Sigmoid colon (tissue), 7 donors: Measurements from ENCODE around the gene TXNL4B. TPM values are rescaled to one million over a fixed set of nuclear protein-coding genes. Genes with fewer than 3 reads are reported as not detected.
"Not testable (repeated sequence)": the region's sequence is repeated elsewhere in the genome, so short reads cannot be mapped to it uniquely, and the experiment has no call there.

Experiments used
- DNase-seq: peaks from one replicate; pipeline ENCODE4 v3.0.0-alpha.2; 2019
- H3K27ac ChIP-seq, 4 donors: fragments of 200-600 bp; sonication (generic); one replicate each; pipeline ENCODE4 v1.5.1; 2016 to 2019; ENCODE audit warnings: mild to moderate bottlenecking in 1 of 4
- H3K27me3 ChIP-seq, 3 donors: fragments of 200-600 bp; sonication (generic); one replicate each; pipeline ENCODE4 v1.5.1; 2019; ENCODE audit warnings: mild to moderate bottlenecking in 1 of 3
- H3K36me3 ChIP-seq, 4 donors: fragments of 200-600 bp; sonication (generic); one replicate each; pipeline ENCODE4 v1.5.1; 2016 to 2019
- H3K4me1 ChIP-seq, 4 donors: fragments of 200-600 bp; sonication (generic); one replicate each; pipeline ENCODE4 v1.5.1; 2017 to 2019
- H3K4me3 ChIP-seq, 4 donors: fragments of 200-600 bp; sonication (generic); one replicate each; pipeline ENCODE4 v1.5.1; 2017 to 2019; ENCODE audit warnings: mild to moderate bottlenecking in 2 of 4, moderate library complexity in 1 of 4
- H3K9me3 ChIP-seq, 4 donors: fragments of 200-600 bp in 3 of 4; sonication (generic) in 3 of 4; one replicate each; pipeline versions ENCODE4 v1.5.1 to v1.6.1; 2013 to 2019
- EP300 ChIP-seq, 4 donors: sonication (generic); formaldehyde crosslinking; IDR thresholded peaks; one replicate each; pipeline ENCODE4 v1.6.1; 2017; ENCODE audit warnings: antibody characterized with exemption in 4 of 4
- POLR2A ChIP-seq, 2 donors: fragments of 450-650 bp; IDR thresholded peaks; one replicate each; pipeline ENCODE4 v1.6.1; 2016; ENCODE audit warnings: antibody characterized with exemption in 2 of 2, mild to moderate bottlenecking in 2 of 2, moderate library complexity in 2 of 2
- POLR2AphosphoS5 ChIP-seq, 4 donors: sonication (generic); formaldehyde crosslinking; IDR thresholded peaks; one replicate each; pipeline ENCODE4 v1.6.1; 2017; ENCODE audit warnings: antibody characterized with exemption in 4 of 4
- WGBS, 2 donors: extraction: QIAGEN DNeasy Blood & Tissue Kit; methylation state at CpG; one replicate each; pipeline ENCODE4 v1.1.7; 2013; 5-methylcytosine and 5-hydroxymethylcytosine counted together
- intact Hi-C: fragments of 100-400 bp; cut with DNase I; formaldehyde crosslinking; loops from one replicate; pipeline ENCODE4 v1.15.1; 2023
- polyA plus RNA-seq, 3 donors: library from polyadenylated mRNA; stranded (reverse); fragments of 200-250 nt; gene quantifications; one replicate each; pipeline ENCODE4 v1.2.3, GENCODE V29; 2013
- total RNA-seq, 4 donors: library from RNA; depleted of rRNA; stranded (reverse); fragments of >200 nt; gene quantifications; one replicate each; pipeline ENCODE4 v1.1.0, GENCODE V29; 2016
- TF ChIP-seq, protein P1 (sequence below), 4 experiments: fragments of 450-650 bp in 3 of 4; fragments of 200-600 bp in 1 of 4; IDR thresholded peaks; one replicate each; pipeline ENCODE4 v1.5.1; 2016 to 2019; ENCODE audit warnings: antibody characterized with exemption in 4 of 4, mild to moderate bottlenecking in 3 of 4, moderate library complexity in 2 of 4
- donor health status: healthy with polysubstance abuse.
- donor health status: Bipolar disorder and iron deficiency.
- donor health status: healthy.

TXNL4B gene
- total and polyA plus RNA-seq, 7 donors, result 6.0 to 11.8 (median 8.2) TPM

DNA sequence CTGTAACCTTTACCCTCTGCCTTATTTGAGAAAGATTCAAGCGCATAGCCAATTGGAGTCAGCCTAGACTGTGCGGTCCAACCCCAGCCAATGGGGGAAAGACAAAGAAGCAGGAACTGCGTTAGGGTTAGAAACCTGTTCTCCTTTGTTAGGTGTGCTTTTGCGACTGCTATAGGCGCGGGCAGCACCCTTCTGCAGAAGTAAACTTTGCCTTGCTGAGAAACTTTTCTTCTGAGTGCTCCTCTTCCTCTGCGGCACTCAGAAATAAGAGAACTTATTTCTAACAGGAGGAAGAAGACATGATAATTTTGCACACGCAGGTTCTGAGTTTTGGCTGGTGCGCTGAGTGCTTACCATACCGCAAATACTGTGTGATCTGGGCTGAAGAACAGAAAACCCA lies 9.0 kb downstream of the TXNL4B start:
- H3K36me3 ChIP-seq, result peaks cover 0 to 53% (median 15%) of the 10 kb centered on the region in 4 donors
- intact Hi-C loops, result no loop called here
- no peaks in the 10 kb centered on the region for H3K4me1 ChIP-seq
- H3K4me3 ChIP-seq, result no peak overlapping the region
- WGBS, 2 donors, result 98% methylated on average over 10 of the region's 10 CpGs
- H3K27ac ChIP-seq, result no peak overlapping the region
- TF ChIP-seq POLR2AphosphoS5 (IDR thresholded peaks at IDR 0.05), result no peak
- TF ChIP-seq POLR2A (IDR thresholded peaks at IDR 0.05), result no peak
- TF ChIP-seq EP300 (IDR thresholded peaks at IDR 0.05), result no peak
- no peaks in the 10 kb centered on the region for H3K27me3 ChIP-seq
- no peaks in the 10 kb centered on the region for H3K9me3 ChIP-seq
- DNase-seq, result no peak

DNA sequence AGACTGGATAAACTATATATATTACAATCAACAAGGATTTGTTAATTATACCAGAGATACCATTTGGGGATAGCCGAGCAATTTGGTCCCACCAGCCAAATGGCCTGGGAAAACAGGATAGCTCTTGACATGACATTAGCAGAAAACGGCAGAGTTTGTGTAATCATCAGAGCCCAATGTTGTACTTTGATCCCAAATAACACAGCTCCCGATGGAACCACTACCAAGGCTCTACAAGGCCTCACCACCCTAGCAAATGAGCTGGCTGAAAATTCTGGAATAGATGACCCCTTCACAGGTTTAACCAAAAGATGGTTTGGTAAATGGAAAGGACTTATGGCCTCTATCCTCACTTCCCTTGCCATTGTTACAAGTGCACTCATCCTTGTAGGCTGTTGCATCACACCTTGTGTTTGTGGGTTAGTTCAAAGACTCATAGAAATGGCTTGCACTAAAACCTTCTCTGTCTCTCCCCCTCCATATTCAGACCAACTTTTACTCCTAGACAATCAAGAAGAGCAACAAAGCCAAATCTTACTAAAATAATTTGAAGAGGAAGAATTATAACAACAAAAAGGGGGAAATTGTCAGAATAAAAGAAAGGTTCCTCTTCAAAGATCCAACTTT lies 9.5 kb downstream of the TXNL4B start:
- 41 to 54% methylated on average over 3 of the region's 3 CpGs for WGBS, 2 donors
- Histone ChIP-seq H3K4me3 (no peak overlapping the region), H3K27ac (no peak overlapping the region), H3K4me1 (no peaks in the 10 kb centered on the region), H3K36me3 (peaks cover 0 to 47% (median 9%) of the 10 kb centered on the region in 4 donors), H3K9me3 (no peaks in the 10 kb centered on the region), H3K27me3 (no peaks in the 10 kb centered on the region)
- no peak for DNase-seq
- intact Hi-C loops, result no loop called here
- TF ChIP-seq, protein P1, sequence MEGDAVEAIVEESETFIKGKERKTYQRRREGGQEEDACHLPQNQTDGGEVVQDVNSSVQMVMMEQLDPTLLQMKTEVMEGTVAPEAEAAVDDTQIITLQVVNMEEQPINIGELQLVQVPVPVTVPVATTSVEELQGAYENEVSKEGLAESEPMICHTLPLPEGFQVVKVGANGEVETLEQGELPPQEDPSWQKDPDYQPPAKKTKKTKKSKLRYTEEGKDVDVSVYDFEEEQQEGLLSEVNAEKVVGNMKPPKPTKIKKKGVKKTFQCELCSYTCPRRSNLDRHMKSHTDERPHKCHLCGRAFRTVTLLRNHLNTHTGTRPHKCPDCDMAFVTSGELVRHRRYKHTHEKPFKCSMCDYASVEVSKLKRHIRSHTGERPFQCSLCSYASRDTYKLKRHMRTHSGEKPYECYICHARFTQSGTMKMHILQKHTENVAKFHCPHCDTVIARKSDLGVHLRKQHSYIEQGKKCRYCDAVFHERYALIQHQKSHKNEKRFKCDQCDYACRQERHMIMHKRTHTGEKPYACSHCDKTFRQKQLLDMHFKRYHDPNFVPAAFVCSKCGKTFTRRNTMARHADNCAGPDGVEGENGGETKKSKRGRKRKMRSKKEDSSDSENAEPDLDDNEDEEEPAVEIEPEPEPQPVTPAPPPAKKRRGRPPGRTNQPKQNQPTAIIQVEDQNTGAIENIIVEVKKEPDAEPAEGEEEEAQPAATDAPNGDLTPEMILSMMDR (IDR thresholded peaks at IDR 0.05), result no peak
- no peak for TF ChIP-seq POLR2AphosphoS5 (IDR thresholded peaks at IDR 0.05)
- no peak for TF ChIP-seq POLR2A (IDR thresholded peaks at IDR 0.05)
- no peak for TF ChIP-seq EP300 (IDR thresholded peaks at IDR 0.05)

DNA sequence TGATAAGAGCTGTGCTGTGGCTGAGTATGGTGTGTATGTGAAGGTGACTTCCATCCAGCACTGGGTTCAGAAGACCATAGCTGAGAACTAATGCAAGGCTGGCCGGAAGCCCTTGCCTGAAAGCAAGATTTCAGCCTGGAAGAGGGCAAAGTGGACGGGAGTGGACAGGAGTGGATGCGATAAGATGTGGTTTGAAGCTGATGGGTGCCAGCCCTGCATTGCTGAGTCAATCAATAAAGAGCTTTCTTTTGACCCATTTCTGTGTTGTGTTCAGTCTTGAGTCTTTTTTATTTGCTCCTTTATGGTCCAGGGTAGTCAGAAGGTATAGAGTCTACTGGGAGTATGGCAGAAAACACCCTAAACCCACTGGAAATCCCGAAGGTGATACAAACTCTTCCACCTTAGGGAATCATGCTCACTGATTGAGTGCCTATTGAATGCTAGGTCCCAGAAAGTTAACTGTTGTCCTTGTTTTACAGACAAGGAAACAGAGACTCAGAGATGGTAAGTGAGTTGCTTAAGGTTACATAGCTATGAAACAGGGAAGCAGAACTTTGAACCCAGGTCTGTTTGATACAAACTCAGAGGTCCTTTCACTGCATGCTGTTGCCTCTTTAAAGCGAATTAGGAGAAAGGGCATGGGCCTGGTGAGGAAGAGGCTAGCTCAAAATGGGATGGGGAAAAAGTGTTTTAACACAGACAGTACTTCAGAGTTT lies 16.3 kb downstream of the TXNL4B start:
- DNase-seq, H3K4me3 ChIP-seq, H3K27me3 ChIP-seq, H3K27ac ChIP-seq, H3K9me3 ChIP-seq, H3K4me1 ChIP-seq, H3K36me3 ChIP-seq, intact Hi-C loops: not testable (repeated sequence)
- 95 to 99% methylated on average over 2 of the region's 5 CpGs for WGBS, 2 donors

DNA sequence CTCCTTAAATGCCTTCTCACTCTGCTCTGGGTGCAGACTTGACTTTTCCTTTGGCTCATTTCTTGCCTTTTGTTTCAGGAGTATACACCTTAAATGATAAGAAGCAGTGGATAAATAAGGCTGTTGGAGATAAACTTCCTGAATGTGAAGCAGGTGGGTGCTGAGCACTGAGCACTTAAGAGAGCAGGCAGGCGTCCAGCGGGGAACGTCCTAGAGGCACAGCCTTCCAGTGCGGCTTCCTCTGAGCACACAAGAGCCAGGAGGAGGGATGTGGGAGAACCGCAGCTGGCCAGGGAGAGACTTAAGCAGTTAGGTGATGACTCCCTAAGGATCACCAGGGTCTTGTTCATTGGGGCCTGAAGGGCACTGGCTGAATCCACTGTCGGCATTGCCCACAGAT lies 18.4 kb downstream of the TXNL4B start:
- H3K4me1 ChIP-seq, H3K9me3 ChIP-seq, H3K27me3 ChIP-seq, intact Hi-C loops, DNase-seq, H3K27ac ChIP-seq, H3K36me3 ChIP-seq, H3K4me3 ChIP-seq: not testable (repeated sequence)
- 17 to 69% methylated on average over 2 of the region's 6 CpGs for WGBS, 2 donors

DNA sequence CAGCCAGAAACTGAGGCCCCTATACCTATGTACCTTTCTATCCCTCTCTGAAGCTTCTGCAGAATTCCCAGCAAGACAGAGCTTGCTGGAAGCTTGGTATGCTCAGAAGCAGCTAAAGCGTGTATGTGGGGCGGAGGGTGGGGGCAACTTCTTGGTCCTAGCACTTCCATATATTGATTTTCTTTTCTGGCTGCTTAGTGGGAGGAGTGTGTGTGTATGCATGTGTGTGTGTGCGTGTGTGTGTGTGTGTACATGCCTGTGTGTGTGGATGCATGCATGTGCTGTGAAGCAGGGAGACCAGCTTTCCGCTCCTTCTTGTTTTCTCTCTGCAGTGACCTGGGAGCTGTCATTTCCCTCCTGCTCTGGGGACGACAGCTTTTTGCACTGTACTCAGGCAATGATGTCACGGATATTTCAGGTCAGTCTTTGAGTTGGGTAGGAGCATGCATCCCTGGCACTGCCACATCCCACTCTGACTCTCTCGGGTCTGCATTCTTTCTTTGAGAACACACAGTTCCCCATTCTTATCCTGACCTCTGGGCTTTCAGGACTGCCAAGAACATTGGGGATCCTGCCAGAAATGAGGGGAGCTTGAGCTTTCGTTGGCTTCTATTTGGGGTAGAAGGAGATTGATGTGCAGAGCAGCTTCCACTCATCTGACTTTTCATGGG lies 19.7 kb downstream of the TXNL4B start:
- TF ChIP-seq, protein P1 (IDR thresholded peaks at IDR 0.05), result no peak
- TF ChIP-seq POLR2A (IDR thresholded peaks at IDR 0.05), result no peak
- TF ChIP-seq POLR2AphosphoS5 (IDR thresholded peaks at IDR 0.05), result peak in 1 of 4 donors; percentile 35
- TF ChIP-seq EP300 (IDR thresholded peaks at IDR 0.05), result no peak
- DNase-seq, result no peak
- Histone ChIP-seq H3K36me3 (peaks cover 0 to 7% (median 0%) of the 10 kb centered on the region in 4 donors), H3K27ac (peak overlapping the region in 2 of 4 donors; percentile 2 to 31), H3K9me3 (no peaks in the 10 kb centered on the region), H3K4me3 (no peak overlapping the region), H3K4me1 (no peaks in the 10 kb centered on the region), H3K27me3 (no peaks in the 10 kb centered on the region)
- 89 to 91% methylated on average over 8 of the region's 8 CpGs for WGBS, 2 donors
- intact Hi-C loops, result no loop called here
